ENCODE data around the gene KCNQ5.

The KCNQ5 gene

GRCh38 chr6:72689107-72689954 is 67.5 kb downstream of the KCNQ5 start:
- no peak for DNase-seq

- DNase-seq, result no peak
These were observed 69.4 kb downstream of the KCNQ5 start for GRCh38 chr6:72691249-72691648.

GRCh38 chr6:72696055-72696454 is 74.2 kb downstream of the KCNQ5 start:
- DNase-seq, result no peak

GRCh38 chr6:72699159-72699558 is 77.3 kb downstream of the KCNQ5 start:
- no peak for DNase-seq

- no peak for DNase-seq
These were observed 80.6 kb downstream of the KCNQ5 start for GRCh38 chr6:72702421-72702820.

- DNase-seq, result no peak
These were observed 81.2 kb downstream of the KCNQ5 start for GRCh38 chr6:72703093-72703492.

- DNase-seq, result no peak
These were observed 83.1 kb downstream of the KCNQ5 start for GRCh38 chr6:72704979-72705378.

GRCh38 chr6:72709431-72709830 is 87.6 kb downstream of the KCNQ5 start:
- DNase-seq, result no peak

GRCh38 chr6:72711731-72712130 is 89.9 kb downstream of the KCNQ5 start:
- DNase-seq, result no peak

GRCh38 chr6:72712910-72713309 is 91.0 kb downstream of the KCNQ5 start:
- DNase-seq, result no peak

- no peak for DNase-seq
These were observed 93.3 kb downstream of the KCNQ5 start for GRCh38 chr6:72715119-72715518.

GRCh38 chr6:72716916-72717315 is 95.1 kb downstream of the KCNQ5 start:
- no peak for DNase-seq

- DNase-seq, result no peak
These were observed 98.6 kb downstream of the KCNQ5 start for GRCh38 chr6:72720464-72720863.

GRCh38 chr6:72721346-72721745 is 99.5 kb downstream of the KCNQ5 start:
- no peak for DNase-seq

GRCh38 chr6:72724545-72724944 is 102.7 kb downstream of the KCNQ5 start:
- no peak for DNase-seq

- no peak for DNase-seq
These were observed 107.0 kb downstream of the KCNQ5 start for GRCh38 chr6:72728706-72729343.

- DNase-seq, result no peak
These were observed 111.2 kb downstream of the KCNQ5 start for GRCh38 chr6:72733045-72733444.

GRCh38 chr6:72738091-72738490 is 116.2 kb downstream of the KCNQ5 start:
- DNase-seq, result no peak

- no peak for DNase-seq
These were observed 117.5 kb downstream of the KCNQ5 start for GRCh38 chr6:72739368-72739779.

GRCh38 chr6:72740135-72740534 is 118.3 kb downstream of the KCNQ5 start:
- DNase-seq, result no peak

- no peak for DNase-seq
These were observed 119.2 kb downstream of the KCNQ5 start for GRCh38 chr6:72741083-72741482.

- DNase-seq, result no peak
These were observed 120.3 kb downstream of the KCNQ5 start for GRCh38 chr6:72742001-72742673.

GRCh38 chr6:72746276-72746675 is 124.4 kb downstream of the KCNQ5 start:
- DNase-seq, result no peak

GRCh38 chr6:72748759-72749158 is 126.9 kb downstream of the KCNQ5 start:
- no peak for DNase-seq
